GM12872 (cell line): ENCODE results near the gene TRIM37.

Experiments used
- CTCF ChIP-seq: IDR thresholded peaks from 3 replicates; pipeline ENCODE4 v1.5.1; 2011; ENCODE audit warnings: low read depth, mild to moderate bottlenecking, low read length, moderate library complexity; ENCODE audit not compliant: insufficient read depth

TRIM37 gene

DNA sequence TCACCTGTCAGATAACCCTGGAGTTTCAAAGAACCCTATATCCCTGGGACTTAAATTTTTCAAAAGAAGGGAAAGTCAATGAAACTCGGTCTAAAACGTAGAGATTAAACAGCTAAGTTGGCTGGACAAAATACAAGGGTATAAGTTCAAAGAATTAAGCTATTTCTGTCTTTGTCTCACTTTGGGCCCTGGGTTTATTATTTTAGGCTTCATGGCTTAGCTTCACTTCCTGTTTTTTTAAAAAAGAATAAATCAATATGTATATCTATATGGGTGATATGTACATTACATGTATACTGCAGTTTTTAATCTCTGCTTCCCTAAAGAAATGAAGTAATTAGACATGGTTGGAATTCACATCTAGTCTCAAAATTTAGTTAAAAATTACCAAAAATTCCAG is 132.3 kb downstream of the TRIM37 start:
- no peak for TF ChIP-seq CTCF

DNA sequence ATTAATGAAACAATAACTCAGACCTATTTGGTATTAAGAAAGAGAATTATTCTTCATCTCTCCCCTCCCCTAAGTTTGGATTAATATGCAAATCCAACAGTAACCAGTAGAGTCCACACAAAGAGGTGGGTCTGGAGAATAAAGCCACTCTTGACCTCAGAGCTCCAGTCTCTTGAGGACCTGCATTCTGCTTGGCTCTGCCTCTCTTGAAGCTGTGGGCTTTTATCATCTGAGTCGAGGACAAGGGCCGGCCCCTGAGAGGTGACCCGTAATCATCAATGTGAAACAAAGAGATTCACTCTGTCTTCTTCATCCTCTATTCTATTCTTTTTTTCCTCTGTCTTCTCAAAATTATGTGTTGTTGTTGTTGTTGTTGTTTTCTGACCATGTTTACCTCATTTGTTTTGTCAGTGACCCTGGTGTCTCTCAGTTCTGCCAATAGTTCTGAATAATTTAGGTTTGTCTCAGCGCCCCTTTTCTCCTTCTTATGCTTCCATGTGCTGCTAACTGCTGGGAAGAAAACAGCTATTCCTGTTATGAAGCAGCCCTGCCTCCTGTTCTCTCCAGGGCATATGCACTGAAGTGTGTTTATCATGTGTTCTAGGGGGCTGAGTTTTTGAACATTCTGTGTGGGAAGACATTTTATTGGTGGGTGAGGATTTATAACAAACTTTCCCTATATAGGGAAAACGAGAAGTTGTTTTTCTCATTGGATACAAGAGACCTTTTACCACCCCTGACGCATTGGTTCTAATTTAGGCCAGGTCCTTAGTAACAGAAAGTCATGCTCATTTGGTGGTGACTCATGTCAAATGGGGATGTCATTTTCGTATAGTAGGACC is 135.8 kb downstream of the TRIM37 start:
- no peak for TF ChIP-seq CTCF

GRCh38 chr17:58969612-58970011 is 137.1 kb downstream of the TRIM37 start:
- TF ChIP-seq CTCF: no peak

GRCh38 chr17:58969156-58969555 is 137.5 kb downstream of the TRIM37 start:
- no peak for TF ChIP-seq CTCF

- no peak for TF ChIP-seq CTCF
Observed at GRCh38 chr17:58968426-58969061, 138.1 kb downstream of the TRIM37 start.

DNA sequence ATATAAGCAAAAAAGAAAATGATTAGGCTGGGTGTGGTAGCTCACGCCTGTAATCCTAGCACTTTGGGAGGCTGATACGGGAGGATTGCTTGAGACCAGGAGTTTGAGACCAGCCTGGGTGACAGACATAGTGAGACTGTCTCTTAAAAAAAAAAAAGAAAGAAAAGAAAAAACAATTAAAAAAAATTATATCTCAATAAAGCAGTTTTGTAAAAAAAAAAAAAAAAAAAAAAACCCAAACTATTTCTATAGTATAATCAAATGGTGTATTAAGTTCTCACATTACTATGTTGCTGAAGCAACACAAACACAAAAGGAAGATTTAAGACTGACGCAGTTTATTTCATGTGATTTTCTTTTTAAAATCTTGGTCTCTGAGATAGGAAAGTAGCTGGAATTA is 140.5 kb downstream of the TRIM37 start:
- no peak for TF ChIP-seq CTCF

DNA sequence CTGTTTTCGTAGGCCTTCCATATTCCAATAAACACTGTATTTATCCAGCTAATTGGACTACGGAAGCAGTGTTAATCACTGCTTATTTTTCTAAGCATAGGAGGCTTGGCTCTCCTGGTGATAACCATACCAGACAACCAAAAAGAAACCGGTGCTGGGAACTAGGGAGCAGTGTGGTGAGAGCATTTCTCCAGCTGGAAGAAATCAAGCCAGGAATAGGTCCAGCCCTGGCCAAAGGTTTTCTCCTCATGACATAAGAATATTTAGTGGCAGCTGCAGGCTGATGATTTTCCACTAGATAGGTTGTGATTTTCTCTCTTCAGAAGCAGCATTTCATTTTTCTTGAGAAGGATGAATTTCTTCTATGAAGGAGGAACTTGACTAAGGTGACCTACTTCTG is 141.5 kb downstream of the TRIM37 start:
- no peak for TF ChIP-seq CTCF
